GM18499 (cell line): ENCODE measurements around the gene XPNPEP3.
"Not testable (repeated sequence)": the region's sequence is repeated elsewhere in the genome, so short reads cannot be mapped to it uniquely, and the experiment has no call there.

Source experiments
- ATAC-seq: cut with Tn5 transposase; IDR thresholded peaks from one replicate; pipeline ENCODE4 v1.9.1; 2021; ENCODE audit warnings: moderate number of reproducible peaks; ENCODE audit not compliant: insufficient read depth, unreplicated experiment

Gene XPNPEP3

DNA sequence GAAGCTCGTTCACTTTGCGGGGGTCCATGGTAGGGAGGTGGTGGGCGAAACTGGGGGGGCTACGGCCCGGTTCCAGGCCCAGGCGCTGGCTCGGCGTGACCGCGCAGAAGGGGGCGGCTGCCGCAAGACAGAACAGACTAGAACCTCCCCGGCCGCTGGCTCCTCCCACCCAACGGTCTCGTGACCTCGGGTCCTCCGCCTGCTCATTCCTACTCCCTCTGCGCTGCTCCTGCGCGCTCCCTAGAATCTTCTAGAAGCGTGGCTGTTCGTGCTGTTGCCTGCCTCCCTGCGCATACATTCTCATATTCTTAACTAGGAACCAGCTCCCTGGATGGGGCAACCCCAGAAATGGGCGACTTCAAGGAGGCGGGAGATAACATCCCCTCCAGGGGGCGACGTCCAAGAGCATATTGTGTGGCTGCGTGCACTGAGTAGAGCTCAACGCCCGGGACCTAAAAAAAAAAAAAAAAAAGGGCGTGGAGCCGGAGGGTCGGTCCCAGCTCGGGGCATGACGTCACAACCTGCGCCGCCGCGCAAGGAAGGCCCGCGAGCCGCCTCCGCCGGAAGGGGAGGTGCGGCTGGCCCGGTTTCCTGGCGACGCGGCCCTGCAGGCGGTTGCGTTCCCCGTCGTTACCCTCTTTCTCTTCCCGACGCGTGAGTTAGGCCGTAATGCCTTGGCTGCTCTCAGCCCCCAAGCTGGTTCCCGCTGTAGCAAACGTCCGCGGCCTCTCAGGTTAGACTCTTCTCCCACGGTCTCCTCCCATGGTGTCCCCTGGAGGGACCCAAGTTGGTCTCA, at the start of gene XPNPEP3, which contains the start of gene ST13:
XPNPEP3 (plus strand) TSS at position 636 of the 796 bp plus-strand sequence; CDS start at position 670, 34 bp downstream.
ST13 (minus strand) TSS at position 127 of the 796 bp plus-strand sequence; CDS start at position 28, 99 bp downstream.
- ATAC-seq: peak; percentile 61

DNA sequence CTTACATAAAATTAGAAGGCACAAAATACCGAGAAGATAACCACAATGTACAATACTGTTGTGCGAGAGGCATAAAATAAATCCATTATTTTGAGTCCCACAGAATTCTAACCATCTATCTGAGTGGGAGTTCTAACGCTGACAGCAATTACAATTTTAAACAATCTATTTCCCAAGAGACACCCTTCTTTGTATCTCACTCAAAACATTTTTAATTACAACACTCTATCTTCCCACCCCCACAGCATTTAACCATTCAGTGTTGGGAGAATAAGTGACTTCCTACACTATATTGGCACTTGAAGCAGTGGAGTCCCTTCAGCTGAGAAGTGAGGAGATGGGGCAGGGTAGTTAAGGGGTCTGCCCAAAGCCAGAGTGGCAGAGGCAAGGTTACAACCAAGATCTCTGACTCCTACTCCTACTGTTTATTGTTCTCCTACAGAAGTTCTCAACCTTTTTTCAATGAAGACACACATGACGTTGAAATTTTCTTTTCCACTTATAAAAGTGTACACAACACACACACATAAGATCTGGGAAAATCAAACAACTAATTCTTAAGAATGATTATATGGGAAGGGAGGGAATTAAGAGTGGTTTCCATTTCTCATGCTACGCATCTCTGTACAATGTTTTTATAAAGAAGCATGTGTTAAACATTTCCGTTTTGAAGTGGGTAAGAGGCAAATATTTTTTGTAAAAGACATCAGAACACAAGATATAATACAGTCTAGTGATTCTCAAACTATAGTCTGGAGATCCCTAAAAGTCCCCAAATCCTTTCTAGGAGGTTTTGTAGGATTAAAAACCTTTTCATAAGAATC, 48.7 kb upstream of the XPNPEP3 start:
- ATAC-seq: no peak

DNA sequence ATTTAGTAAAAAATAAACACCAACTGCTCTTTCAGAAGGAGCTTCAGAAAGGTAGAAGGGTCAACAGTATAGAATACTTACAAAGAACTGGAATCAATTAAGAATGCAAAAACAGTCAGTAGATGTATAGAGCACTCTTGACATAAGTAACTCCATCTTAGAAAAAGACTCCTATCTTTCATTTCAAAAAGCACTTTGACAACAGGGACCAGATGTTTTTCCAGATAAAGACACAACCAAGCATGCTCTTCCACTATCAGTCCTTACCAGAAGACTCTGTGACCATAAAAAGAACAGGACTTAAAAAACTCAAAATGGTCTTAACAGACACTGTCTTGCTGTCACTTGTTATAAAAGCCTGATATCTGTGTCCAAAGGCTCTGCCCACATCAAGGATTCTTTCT, 43.0 kb upstream of the XPNPEP3 start:
- no peak for ATAC-seq

DNA sequence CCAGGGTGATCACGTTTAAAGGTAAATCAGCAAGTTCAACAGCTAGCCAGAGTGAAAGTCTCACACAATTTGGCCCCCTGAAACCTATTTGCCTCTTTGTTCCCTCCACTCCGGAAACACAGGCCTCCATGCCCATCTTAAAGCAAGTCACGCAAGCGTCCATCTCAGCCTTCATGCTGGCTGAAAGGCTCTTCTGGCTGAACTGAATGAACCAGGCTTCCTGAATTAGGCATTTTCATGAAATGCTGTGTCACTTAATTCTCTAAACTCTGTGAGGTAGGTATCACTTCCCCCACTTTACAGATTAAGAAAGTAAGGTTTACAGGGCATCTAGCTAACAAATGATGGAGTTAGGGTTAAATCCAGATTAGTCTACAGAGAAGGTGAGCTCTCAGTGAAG, 39.2 kb upstream of the XPNPEP3 start:
- ATAC-seq: no peak

DNA sequence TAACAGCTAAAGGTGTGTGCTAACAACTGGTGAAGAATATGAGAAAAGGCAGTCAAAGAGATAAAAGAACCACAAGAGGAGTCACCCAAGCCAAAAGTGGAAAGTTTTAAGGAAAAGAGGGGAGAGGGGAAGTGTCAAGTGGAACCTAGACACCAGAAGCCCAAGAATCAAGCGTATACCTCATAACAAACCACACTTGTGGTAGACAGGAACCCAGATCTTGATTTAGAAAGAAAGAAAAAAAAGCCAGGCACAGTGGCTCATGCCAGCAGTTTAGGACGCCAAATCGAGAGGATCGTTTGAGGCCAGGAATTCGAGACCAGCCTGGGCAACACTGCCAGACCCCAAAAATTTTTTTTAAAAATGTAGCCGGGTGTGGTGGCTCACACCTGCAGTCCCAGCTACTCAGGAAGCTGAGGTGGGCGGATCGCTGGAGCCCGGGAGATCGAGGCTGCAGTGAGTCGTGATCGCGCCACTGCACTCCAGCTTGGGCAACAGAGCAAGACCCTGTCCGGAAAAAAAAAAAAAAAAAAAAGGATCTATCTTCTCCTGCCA, 38.7 kb upstream of the XPNPEP3 start:
- ATAC-seq: no peak

DNA sequence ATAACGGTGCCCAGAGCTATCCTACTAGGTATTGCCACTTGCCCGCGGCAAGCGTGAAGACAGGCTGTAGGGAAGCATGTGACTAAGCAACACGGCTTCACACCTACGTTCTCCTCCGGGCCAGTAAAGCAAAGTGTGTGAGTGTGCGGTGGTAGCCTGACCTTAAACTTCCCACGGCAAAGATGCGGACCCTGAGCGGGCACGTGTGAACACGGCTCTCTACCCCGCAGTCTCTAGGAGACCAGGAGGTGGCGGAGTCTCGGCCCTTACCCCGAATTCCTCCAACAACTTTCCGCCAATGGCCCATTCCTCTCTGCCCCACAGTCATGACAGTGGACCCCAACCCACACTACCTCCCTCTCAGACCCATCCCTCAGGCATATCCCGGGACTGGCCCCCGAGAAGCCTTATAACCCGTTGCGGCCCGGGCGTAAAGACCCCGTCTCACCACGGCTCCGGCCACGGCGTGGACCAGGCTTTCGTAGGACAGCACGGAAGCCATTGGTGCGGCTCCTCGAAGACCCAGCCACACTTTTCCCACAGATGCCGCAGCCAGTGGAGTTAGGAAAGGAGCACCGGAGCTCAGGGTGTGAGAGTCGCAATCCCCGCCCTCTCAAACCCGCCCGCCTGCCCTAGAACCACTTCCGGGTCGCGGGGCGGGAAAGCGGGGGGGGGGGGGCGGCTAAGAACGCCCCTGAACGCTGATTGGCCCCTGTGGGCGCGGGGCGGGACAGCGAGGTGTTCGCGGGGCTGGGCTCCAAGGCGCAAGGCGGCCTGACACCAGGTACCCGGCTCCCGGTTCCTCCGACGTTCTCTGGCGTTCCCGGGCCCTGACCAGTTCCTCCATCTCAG, 38.0 kb upstream of the XPNPEP3 start, which contains the start of gene SLC25A17:
SLC25A17 (minus strand) TSS at position 600 of the 852 bp plus-strand sequence; CDS start at position 502, 98 bp downstream.
- no peak for ATAC-seq

DNA sequence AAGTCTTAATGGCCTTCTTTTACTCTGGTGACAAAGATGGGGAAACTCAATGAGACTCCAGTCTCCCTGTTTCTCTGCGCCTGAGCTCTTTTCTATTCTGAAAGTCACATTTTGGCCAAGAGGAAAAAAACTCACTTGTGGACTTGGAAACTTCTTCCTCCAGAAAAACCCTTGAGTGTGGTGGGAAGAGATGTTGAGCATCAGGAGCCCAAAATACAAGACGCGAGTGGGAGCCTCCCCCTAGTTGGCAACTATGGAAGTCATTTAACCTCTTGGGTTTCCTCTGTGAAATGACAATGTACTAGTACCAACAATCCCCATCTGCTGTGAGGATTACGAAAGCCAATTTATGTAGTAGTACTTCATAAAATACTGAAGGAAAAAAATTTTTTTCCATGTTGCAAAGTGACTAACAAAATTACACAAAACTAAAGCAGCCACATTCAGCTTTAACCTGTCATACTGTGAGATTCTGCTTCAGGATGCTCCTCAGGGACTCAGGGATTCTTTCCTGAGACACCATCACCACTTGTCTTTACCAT, 37.3 kb upstream of the XPNPEP3 start:
- ATAC-seq: no peak

DNA sequence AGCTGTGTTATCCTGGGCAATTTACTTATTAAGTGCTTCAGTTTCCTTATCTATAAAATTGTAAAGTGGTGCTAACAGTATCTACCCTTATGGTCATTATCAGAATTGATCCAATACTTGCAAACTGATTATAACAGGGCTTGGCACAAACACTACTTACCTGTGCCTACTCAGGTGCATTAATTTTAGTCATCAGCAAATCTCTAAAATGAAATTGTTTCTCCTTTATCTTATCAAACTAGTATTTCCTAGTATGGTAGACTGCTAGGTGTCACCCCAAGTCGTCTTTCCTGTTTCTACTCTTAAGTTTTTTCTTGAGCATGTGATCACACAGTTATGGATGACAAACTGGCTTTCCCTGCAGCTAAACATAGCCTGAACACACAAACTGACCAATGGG, 33.5 kb upstream of the XPNPEP3 start:
- no peak for ATAC-seq

DNA sequence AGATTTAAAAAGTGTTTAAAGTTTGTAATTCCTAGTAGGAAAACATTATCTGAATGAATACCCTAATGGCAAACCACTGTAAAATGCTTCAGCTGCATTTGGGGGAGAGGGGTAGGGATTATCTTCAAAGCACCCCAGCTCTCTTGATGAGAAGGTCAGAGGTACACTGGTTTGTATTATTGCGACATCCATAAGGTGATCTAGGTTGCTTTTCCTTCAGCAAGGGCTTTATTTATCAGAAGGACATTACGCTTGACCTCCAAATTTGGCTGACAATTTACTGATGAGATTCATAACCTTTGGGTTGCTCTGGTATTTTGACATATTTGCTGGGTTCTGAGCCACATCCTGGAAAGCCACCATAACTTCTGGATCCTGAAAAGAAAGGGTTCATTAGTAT, 30.7 kb upstream of the XPNPEP3 start:
- not testable (repeated sequence) for ATAC-seq

DNA sequence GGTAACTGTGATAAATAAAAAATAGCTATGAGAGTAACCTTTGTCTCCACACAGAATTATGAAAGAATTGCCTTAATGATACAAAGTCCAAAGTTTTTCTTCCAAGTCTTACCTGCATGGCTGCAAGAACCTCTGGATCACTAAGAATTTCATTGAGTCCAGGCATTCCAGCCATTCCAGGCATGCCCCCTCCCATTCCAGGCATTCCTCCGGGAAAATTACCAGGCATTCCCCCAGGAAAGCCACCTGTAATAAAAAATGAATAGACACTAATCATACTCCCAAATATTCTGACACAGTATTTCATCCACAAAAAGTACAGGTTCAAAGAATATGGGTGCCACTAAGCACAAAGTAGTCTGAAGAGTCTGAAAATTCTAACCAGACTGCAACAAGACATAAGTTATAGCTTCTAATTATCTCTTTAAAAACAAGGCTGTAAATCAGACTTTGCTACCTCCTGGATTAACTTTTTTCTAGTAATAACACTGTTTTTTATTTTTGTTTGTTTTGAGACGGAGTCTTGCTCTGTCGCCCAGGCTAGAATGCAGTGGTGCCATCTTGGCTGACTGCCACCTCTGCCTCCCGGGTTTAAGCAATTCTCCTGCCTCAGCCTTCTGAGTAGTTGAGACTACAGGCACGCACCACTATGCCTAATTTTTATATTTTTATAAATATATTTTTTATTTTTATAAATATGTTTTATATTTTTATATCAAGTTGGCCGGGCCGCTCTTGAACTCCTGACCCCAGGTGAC, 29.8 kb upstream of the XPNPEP3 start:
- no peak for ATAC-seq

DNA sequence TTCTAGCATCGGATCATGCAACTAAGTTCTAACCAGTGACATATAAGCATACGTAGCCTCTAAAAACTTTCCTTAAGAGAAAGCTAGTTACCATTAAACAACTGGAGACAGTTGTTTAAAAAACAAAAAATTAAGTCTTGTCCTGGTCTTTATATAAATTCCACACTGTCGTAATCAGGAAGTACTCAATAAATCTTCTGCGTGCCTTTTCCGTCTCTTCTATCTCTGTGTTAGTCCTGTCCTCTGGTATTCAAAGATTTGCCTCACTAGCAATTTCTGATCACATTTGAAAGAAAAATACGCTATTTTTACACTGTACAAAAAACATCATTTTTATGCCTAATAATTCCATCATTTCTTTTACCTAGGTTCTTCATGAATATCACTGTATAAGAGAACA, 27.8 kb upstream of the XPNPEP3 start:
- no peak for ATAC-seq

DNA sequence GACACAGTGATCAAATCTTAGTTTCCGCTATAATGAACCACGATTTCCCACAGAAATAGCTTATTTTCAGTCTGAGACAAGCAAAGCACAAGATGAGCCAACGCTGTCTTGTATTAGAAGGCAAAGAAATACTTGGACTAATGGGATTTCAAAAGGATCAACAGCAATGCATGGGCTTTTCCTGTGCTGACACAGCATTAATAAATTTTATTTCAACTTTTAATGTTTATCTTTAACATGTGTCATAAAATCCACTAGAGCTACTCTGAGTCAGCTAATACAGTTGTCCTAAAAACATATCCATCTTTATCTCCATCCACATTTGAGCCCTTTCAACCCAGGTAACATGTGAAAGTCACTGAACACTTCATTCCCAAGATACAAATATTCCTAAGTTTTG, 22.3 kb upstream of the XPNPEP3 start:
- ATAC-seq: no peak

DNA sequence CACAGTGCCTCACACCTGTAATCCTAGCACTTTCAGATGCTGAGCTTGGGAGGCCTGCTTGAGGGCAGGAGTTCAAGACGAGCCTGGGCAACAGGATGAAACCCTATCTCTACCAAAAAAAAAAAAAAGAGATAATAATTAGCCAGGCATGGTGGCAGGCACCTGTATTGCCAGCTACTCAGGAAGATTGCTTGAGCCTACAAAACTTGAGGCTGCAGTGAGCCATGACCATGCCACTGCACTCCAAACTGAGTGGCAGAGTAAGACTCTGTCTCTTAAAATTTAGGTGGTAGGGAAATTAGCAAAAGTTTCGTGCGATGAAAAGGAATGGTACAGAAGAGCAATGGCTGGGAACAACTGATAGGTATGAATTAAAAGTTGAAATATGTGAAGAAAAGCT, 18.5 kb upstream of the XPNPEP3 start:
- no peak for ATAC-seq

DNA sequence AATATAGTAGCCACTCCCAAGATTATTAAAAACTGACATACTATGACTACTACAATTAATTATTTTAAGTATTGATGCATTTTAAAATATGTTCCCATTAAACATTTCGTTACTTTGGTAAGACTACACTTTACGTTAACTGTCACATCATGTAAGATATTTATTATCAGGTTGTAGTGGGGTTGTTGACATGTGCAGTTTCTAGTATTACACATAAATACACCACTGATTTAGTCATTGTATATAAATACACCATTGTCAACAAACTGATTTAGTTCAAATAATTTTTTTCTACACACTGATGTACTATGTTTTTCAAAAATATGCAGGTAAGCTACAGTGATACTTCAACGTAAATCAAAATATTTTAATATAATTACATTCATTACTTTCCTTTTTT, 12.0 kb upstream of the XPNPEP3 start:
- ATAC-seq: no peak

DNA sequence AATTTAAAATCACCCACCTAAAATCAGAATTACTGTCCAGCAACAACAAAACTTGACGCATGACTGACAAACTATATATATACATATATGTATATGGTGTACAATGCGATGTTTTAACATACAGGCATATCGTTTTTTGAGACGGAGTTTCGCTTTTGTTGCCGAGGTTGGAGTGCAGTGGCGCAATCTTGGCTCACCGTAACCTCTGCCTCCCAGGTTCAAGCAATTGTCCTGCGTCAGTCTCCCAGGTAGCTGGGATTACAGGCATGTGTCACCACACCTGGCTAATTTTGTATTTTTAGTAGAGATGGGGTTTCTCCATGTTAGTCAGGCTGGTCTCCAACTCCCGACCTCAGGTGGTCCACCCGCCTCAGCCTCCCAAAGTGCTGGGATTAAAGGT, 11.1 kb upstream of the XPNPEP3 start:
- ATAC-seq: not testable (repeated sequence)

DNA sequence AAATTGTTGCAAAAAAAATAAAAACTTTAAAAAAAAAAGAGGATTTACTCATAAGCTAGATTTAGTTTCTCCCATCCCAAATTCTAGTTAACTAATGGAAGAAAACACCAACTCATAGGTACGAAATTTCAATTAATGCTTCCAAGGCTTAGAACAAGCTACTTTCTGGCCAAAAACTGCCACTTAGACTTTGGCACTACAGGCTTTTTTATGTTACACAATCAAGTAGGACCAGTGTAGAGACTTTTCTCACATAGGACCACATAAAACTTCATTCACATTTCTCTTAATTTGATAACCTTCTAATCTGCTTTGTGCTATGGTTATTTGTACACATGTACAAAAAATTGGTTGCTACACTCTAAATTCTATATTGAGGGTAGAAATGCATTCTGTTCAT, 3.6 kb upstream of the XPNPEP3 start:
- no peak for ATAC-seq

DNA sequence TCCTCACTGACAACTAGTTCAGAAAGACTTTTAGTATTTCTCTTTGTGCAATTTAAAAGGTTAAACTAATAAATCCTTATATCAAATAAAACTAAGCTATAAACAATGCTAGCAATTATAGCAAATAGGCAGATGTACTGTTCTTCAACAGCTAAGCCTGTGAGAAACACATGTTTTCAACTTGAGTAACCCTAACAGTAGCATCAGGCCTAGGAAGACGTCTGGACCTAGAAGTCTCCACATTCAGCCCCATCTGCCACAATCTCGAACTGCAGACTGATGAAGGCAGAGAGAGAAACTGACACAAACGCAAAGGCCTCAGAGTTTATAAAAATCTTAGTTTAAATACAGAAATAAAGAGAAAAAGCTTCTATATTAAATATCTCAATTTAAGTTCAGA, 3.0 kb upstream of the XPNPEP3 start:
- no peak for ATAC-seq

DNA sequence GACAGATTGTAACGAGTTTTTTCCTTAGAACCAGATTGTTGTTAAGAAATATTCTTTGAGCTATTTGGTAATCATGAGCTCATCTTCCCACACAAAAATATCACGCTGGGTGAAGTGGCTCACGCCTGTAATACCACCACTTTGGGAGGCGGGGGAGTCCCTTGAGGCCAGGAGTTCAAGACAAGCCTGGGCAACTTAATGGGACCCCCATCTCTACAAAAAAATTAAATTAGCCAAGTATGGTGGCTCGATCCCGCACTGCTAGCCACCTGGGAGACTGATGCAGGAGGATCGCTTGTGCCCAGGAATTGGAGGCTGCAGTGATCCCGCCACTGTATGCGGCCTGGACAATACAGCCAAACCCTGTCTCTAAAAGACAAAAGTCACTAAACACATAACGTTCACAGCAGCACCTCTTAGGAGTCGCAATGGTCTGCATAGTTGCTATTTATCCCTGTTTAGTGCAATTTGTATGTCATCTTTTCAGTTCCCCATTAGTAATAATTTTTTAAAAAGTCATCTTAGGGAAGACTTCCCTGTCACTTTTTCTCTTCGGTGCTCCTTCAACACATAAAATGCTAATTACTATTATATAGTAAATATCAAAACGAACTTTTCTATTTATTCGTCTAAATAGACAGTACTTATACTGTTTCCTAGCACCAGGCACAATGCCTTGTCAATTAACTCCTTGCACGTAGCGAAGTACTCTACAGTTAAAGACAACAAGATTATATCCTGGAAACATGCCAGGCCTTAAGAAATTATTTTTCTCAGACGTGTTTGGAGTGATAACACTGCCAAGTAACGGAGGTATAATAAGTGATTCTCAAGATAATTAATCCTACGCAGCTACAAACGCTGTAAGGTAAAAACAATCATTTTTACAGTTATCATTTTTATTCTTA, 1.6 kb upstream of the XPNPEP3 start:
- ATAC-seq: no peak
